ENCODE results near the gene SULT4A1. TPM values are rescaled to one million over a fixed set of nuclear protein-coding genes. Genes with fewer than 3 reads are reported as not detected.

Gene SULT4A1
- total and polyA plus RNA-seq, 2 of the 4 experiments (the other 2 are of a cell fraction) = 1.1 to 5.2 TPM

DNA sequence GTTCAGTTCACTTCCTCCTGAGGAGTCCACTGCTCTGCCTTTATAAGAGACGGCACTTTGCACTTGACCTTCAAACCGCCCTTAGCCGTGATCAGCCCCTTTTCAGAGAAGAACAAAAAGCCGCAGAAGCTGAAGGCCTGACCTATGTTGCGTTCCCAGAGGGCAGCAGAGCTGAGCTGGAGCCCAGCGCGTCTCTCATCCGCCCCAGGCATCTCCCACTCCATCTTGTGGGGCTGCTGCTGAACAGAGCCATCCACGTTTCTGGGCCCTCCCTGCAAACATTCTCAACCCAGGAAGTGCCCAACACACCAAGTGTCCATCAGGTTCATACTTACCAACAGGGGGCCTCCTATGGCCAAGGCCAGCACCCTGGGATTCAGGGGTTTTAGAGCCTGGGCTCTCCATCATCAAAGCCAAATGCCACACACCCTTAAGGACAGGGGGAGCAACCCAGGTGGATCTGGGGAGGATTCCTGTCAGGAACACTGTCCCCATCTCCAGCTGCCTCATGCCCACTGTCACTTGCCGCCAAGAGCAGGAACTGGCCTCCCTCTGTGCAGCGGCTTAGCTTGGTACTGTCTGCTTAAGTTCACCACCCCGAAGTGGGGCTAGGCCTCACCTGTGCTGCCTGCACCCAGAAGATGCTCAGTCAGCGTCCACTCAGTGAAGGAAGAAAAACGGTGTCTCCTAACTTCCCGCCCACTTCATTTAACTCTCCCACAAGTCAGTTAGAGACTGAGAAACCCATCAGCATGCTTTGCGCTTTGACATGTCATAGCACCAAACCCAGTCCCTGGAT, 34.2 kb downstream of the SULT4A1 start:
- 88% methylated on average over 11 of the region's 16 CpGs; no CpG with 5 or more reads in 1 of the 2 experiments for WGBS, 2 experiments (ENCODE audit: extremely low coverage in 2 of 2, insufficient read length in 1 of 2)
- dilution Hi-C loops (cut with HindIII; ENCODE audit: low sequenced_read_pairs, unreplicated experiment) = no loop called here
- H3K9me3 ChIP-seq (ENCODE audit: control insufficient read depth, insufficient read depth, low read length) = no peaks in the 10 kb centered on the region

More for the DNA sequence above, 34.2 kb downstream of the SULT4A1 start:
- Histone ChIP-seq H3K4me3 (ENCODE audit: insufficient read depth, low read depth, low read length) (no peak overlapping the region), H2BK20ac (ENCODE audit: low read depth, low read length) (peak overlapping the region; percentile 16; the same call in 1 of the 2 replicates), H4K8ac (ENCODE audit: low read depth in 2 of 2, low read length in 2 of 2) (peak overlapping the region in 1 of 2 experiments; percentile 8; a peak in 2 of 4 replicates), H3K79me1 (ENCODE audit: low read depth in 1 of 2, low read length in 2 of 2) (no peaks in the 10 kb centered on the region), H2BK5ac (ENCODE audit: low read depth, low read length, poor library complexity, severe bottlenecking) (peak overlapping the region; percentile 55), H3K14ac (replicated peaks; ENCODE audit: low read depth, low read length) (no peak overlapping the region), H3K4me1 (ENCODE audit: control insufficient read depth, insufficient read depth, low read length) (peaks cover 44% of the 10 kb centered on the region), H2BK15ac (ENCODE audit: low read depth, low read length) (0 out of 3 replicates have a peak overlapping the region, but pooled peaks have one; percentile 35), H2AFZ (replicated peaks; ENCODE audit: low read length, poor library complexity) (peak overlapping the region; percentile 35), H3K56ac (ENCODE audit: extremely low read depth, insufficient read depth, low read length) (no peak overlapping the region), H2BK120ac (ENCODE audit: low read depth, low read length) (peak overlapping the region; percentile 60), H3K27ac (ENCODE audit: insufficient read depth, low read length) (peak overlapping the region; percentile 69; the same call in 1 of the 2 replicates), H3K9ac (ENCODE audit: low read depth, low read length) (no peak overlapping the region), H2AK5ac (ENCODE audit: low read depth, low read length) (peak overlapping the region; percentile 73), H3K9me1 (ENCODE audit: insufficient read depth, low read length) (peaks cover 13% of the 10 kb centered on the region), H4K91ac (ENCODE audit: insufficient read depth, low read depth, low read length) (peak overlapping the region; percentile 56; the same call in 1 of the 2 replicates), H3K23ac (ENCODE audit: low read depth, low read length) (no peak overlapping the region), H3K36me3 (ENCODE audit: control insufficient read depth, insufficient read depth, low read length) (no peaks in the 10 kb centered on the region), H3K4me2 (ENCODE audit: low read depth, low read length) (no peak overlapping the region; the same call in 1 of the 2 replicates), H3K18ac (ENCODE audit: low read depth, low read length) (peak overlapping the region; percentile 21), H4K5ac (ENCODE audit: low read depth, low read length) (peak overlapping the region; percentile 42), H3K27me3 (ENCODE audit: control insufficient read depth, insufficient read depth, low read length) (no peaks in the 10 kb centered on the region), H4K20me1 (ENCODE audit: insufficient read depth, low read length) (no peaks in the 10 kb centered on the region; the same call in 1 of the 2 replicates), H3K4ac (ENCODE audit: low read depth, low read length) (peak overlapping the region; percentile 46), H2AK9ac (replicated peaks; ENCODE audit: low read depth, low read length, poor library complexity) (peak overlapping the region; percentile 47)
- BruUV-seq (replicated peaks) = no TSS peak
- in situ Hi-C loops (cut with MboI; ENCODE audit: low sequenced_read_pairs) = no loop called here
- ChIA-PET POLR2A (ENCODE audit: unreplicated experiment) (no interaction called here), CTCF (interaction anchor here (1.0 to 1.3 kb wide), 2 partner anchors 21 to 55 kb away, joined by 3 read pairs; no protein-coding TSS in a partner anchor)
- TF ChIP-seq CTCF (conservative IDR thresholded peaks at IDR 0.05; ENCODE audit: low read depth, low read length) = peak; percentile 20; the same call in 1 of the 2 replicates
- TF ChIP-seq MXI1 (IDR thresholded peaks at IDR 0.05; ENCODE audit: borderline replicate concordance, low read depth, low read length) = no peak
- intact Hi-C loops (cut with micrococcal nuclease) = no loop called here
- DNase-seq (no peak), ATAC-seq (ENCODE audit: low read depth) (no peak)
